Parathyroid adenoma (tissue), 2 donors: Measurements from ENCODE around the gene ABTB2.

Experiments used
- H2AFZ ChIP-seq: fragments of 300-600 bp; sonication (generic); one replicate; pipeline ENCODE4 v1.7.0; 2017; ENCODE audit warnings: antibody characterized with exemption, mild to moderate bottlenecking
- H3K27ac ChIP-seq: fragments of 300-600 bp; sonication (generic); one replicate; pipeline ENCODE4 v1.7.0; 2017
- H3K27me3 ChIP-seq: fragments of 300-600 bp; sonication (generic); one replicate; pipeline ENCODE4 v1.7.0; 2017; ENCODE audit warnings: low read length; ENCODE audit not compliant: control insufficient read depth, insufficient read depth
- H3K36me3 ChIP-seq: fragments of 300-600 bp; sonication (generic); one replicate; pipeline ENCODE4 v1.7.0; 2017; ENCODE audit warnings: low read length; ENCODE audit not compliant: control insufficient read depth, insufficient read depth
- H3K4me1 ChIP-seq: fragments of 300-600 bp; sonication (generic); one replicate; pipeline ENCODE4 v1.7.0; 2017; ENCODE audit warnings: control low read depth
- H3K4me2 ChIP-seq: fragments of 300-600 bp; sonication (generic); one replicate; pipeline ENCODE4 v1.7.0; 2017; ENCODE audit warnings: low read length
- H3K4me3 ChIP-seq: fragments of 300-600 bp; sonication (generic); one replicate; pipeline ENCODE4 v1.7.0; 2017; ENCODE audit warnings: low read depth, low read length
- H3K79me2 ChIP-seq: fragments of 300-600 bp; sonication (generic); one replicate; pipeline ENCODE4 v1.7.0; 2017; ENCODE audit warnings: control low read depth
- H3K9ac ChIP-seq: fragments of 300-600 bp; sonication (generic); one replicate; pipeline ENCODE4 v1.7.0; 2017; ENCODE audit warnings: mild to moderate bottlenecking
- H3K9me3 ChIP-seq: fragments of 300-600 bp; sonication (generic); one replicate; pipeline ENCODE4 v1.7.0; 2017; ENCODE audit warnings: low read length; ENCODE audit not compliant: control insufficient read depth
- TF ChIP-seq, protein P1 (sequence below): fragments of 300-600 bp; sonication (generic); IDR thresholded peaks from one replicate; pipeline ENCODE4 v1.7.0; 2017; ENCODE audit warnings: antibody characterized with exemption, mild to moderate bottlenecking
- donor health status: primary hyperparathyroidism.

ABTB2 gene

DNA sequence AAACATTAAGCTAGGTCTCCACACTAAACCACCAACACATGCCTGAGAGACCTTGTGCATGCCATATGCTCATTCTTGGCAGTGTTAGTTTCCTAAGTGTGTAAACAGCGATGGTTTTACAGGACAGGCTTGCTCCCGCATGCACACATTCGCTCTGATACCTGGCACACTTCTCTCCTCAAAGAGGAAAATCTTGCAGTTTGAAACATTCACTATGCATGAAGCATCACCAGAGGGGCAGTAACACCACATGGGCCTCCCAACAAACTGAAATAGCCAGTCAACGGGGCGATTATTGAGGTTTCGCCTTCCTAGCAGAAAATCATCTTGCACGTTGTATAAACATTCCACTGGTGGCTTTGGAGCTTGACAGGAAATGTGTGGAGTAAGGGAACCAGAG is 52.6 kb downstream of the ABTB2 start:
- Histone ChIP-seq H3K9me3 (no peaks in the 10 kb centered on the region), H3K9ac (no peak overlapping the region), H2AFZ (no peak overlapping the region), H3K36me3 (no peaks in the 10 kb centered on the region), H3K27ac (no peak overlapping the region), H3K4me2 (no peak overlapping the region), H3K4me3 (no peak overlapping the region), H3K79me2 (no peaks in the 10 kb centered on the region), H3K27me3 (no peaks in the 10 kb centered on the region), H3K4me1 (no peaks in the 10 kb centered on the region)
- TF ChIP-seq, protein P1, sequence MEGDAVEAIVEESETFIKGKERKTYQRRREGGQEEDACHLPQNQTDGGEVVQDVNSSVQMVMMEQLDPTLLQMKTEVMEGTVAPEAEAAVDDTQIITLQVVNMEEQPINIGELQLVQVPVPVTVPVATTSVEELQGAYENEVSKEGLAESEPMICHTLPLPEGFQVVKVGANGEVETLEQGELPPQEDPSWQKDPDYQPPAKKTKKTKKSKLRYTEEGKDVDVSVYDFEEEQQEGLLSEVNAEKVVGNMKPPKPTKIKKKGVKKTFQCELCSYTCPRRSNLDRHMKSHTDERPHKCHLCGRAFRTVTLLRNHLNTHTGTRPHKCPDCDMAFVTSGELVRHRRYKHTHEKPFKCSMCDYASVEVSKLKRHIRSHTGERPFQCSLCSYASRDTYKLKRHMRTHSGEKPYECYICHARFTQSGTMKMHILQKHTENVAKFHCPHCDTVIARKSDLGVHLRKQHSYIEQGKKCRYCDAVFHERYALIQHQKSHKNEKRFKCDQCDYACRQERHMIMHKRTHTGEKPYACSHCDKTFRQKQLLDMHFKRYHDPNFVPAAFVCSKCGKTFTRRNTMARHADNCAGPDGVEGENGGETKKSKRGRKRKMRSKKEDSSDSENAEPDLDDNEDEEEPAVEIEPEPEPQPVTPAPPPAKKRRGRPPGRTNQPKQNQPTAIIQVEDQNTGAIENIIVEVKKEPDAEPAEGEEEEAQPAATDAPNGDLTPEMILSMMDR, result no peak

DNA sequence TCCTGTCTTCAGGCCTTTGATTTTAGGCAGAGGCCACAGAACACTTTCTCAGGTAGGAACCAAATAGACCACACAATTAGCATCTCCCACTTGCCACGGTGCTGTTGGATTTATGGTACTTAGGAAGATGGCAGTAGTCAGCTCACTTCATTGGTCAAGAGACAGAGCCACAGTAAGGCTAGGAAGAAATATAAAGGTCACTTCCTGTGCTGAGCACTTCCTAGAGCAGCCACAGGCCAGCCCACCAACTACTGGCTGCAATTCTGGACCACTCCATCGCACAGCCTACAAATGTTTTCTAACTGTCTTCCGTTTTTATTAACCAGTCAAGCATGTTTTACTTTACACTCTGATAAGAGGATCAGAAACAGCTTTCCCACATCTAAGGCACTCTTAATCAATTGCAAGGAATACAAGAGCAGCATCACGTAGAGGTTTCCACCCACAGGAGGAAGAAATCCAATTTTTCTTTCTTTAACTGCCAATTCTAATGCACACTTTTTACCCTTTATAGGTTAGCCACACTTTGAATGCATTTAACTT is 54.7 kb downstream of the ABTB2 start:
- Histone ChIP-seq H3K9me3 (no peaks in the 10 kb centered on the region), H3K9ac (no peak overlapping the region), H3K4me3 (no peak overlapping the region), H3K27ac (no peak overlapping the region), H3K27me3 (no peaks in the 10 kb centered on the region), H3K4me1 (peaks cover 3% of the 10 kb centered on the region), H2AFZ (no peak overlapping the region), H3K4me2 (no peak overlapping the region), H3K36me3 (no peaks in the 10 kb centered on the region), H3K79me2 (no peaks in the 10 kb centered on the region)
- TF ChIP-seq, protein P1, result no peak

DNA sequence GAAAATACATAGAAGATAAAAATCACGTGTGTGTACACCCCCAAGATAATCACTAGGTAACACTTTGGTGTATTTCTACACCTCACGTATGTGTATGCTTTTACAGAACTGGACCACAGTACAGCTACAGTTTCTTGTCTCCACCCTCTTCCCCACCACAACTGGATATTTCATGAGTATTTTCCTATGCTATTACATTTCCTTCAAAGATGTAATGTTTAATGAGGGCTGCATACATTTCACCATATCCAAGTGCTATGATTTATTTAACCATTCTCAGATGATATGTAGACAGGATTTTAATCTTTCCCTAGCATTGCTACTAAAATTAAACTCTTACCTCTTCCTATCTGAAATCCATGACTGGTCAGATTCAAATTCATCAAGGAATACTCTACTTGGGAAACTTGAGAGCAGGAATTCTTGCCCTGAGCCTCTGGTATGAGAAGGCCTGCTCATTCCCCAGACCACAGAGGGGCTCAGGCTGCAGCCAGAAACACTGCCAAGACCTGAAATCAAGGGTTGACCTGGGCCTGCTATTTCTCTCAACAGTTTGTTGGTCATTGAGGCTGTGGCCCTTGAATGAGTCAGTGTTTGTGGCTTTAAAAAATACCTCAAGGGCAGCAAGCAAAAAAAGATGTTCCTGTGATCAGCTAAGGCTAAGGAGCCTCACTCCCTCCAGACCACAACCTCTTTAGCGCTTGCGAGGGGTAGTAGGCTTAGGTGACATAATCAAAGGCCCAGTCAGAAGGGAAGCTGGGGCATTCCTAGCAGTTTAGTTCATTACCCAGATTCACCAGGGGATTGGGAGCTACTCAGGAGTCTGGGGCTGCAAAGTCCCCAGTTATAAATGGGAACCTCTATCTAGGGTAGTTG is 55.5 kb downstream of the ABTB2 start:
- Histone ChIP-seq H3K9me3 (no peaks in the 10 kb centered on the region), H3K79me2 (no peaks in the 10 kb centered on the region), H3K27me3 (no peaks in the 10 kb centered on the region), H2AFZ (no peak overlapping the region), H3K9ac (no peak overlapping the region), H3K36me3 (no peaks in the 10 kb centered on the region), H3K4me1 (peaks cover 3% of the 10 kb centered on the region), H3K4me3 (no peak overlapping the region), H3K4me2 (no peak overlapping the region), H3K27ac (no peak overlapping the region)
- TF ChIP-seq, protein P1, result no peak

DNA sequence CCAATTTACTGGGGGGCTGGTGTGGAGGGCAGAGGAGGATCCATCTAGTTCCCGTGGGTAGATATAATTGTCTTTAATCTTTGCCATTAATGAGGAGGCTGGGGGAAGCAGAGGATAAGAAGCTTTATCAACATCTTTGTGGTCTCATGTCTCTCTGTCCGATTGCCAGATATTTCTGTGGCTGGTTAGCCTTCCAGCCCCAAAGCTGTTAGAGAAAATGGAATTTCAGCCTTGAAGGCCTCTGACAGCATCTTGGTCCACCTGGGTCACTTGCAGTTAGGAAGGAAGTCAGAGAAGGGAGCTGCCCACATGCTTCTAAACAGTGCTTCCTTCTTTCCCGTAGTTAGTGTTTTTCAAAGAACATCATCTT is 56.9 kb downstream of the ABTB2 start:
- no peak overlapping the region for H3K4me3 ChIP-seq
- no peak overlapping the region for H3K27ac ChIP-seq
- H3K9me3 ChIP-seq, result no peaks in the 10 kb centered on the region
- H3K27me3 ChIP-seq, result no peaks in the 10 kb centered on the region
- no peak overlapping the region for H3K9ac ChIP-seq
- H3K36me3 ChIP-seq, result no peaks in the 10 kb centered on the region
- no peak overlapping the region for H2AFZ ChIP-seq
- peaks cover 3% of the 10 kb centered on the region for H3K4me1 ChIP-seq
- TF ChIP-seq, protein P1, result no peak
- no peak overlapping the region for H3K4me2 ChIP-seq
- H3K79me2 ChIP-seq, result no peaks in the 10 kb centered on the region
